Globus pallidus (tissue), 1 donor: ENCODE data around the gene UTP14C.
"Not testable (repeated sequence)": the region's sequence is repeated elsewhere in the genome, so short reads cannot be mapped to it uniquely, and the experiment has no call there.

Experiments used
- DNase-seq: peaks from one replicate; pipeline ENCODE4 v3.0.0-alpha.2; 2015; ENCODE audit warnings: low spot score

The UTP14C gene

DNA sequence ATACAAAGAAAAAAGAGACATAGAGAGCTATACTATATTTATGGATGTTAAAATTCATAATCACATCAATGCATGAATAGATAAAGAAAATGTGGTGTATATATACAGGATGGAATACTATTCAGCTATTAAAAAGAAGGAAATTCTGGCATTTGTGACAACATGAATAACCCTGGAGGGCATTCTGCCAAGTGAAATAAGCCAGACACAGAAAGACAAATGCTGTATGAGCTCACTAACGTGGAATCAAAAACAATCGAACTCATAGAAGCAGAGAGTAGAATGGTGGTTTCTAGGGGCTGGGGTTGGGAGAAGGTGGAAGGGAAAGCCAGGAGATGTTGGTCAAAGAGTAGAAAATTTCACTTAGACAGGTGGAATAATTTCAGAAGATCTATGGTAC, 24.0 kb downstream of the UTP14C start:
- no peak for DNase-seq

DNA sequence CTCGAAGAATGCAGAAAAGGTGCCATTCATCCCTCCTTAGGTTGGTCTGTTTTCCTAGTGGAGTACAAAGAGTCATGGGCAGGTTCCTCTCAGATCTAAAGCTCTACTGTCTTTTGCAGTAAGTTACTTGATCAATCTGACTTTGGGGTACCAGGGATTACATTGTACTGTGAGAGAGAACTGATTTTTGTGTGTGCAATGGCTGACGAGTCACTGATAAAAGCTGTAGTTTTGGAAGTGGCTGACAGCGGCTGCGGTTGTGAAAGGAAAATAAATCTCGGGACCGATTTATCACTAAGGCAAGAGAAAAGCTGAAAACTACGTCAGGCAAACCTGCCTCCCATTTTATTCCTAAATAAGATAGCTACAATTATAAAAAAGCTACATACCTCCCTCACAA, 26.9 kb downstream of the UTP14C start:
- DNase-seq = no peak

DNA sequence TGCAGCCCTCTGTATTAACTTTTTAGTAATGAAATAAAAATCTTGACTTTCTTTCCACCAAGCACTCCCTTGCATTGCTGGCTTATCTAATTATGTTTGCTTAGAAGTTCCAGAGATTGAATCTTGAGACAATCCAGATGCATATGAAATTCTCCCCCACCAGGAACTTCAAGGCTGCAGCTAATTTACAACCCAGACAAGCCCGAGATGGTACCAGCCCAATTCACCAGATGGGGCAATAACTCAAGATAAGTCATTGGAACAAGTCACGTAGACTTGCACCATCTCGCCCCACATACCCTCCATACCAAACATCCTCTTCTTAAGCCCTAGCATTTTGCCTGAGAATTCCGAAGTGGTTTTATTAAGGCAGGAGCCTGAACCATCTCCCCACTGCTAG, 29.0 kb downstream of the UTP14C start:
- DNase-seq = no peak

DNA sequence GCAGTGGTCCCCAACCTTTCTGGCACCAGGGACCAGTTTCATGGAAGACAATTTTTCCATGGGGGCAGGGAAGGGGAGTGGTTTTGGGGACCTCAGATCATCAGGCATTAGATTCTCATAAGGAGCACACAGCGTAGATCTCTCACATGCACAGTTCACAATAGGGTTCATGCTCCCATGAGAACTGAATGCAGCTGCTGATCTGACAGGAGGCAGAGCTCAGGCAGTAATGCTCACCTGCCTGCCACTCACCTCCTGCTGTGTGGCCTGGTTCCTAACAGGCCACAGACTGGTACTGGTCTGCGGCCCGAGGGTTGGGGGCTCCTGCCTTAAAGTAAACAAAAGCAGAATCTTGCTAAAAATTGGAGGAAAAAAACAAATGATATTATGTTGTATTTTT, 36.6 kb downstream of the UTP14C start:
- not testable (repeated sequence) for DNase-seq

DNA sequence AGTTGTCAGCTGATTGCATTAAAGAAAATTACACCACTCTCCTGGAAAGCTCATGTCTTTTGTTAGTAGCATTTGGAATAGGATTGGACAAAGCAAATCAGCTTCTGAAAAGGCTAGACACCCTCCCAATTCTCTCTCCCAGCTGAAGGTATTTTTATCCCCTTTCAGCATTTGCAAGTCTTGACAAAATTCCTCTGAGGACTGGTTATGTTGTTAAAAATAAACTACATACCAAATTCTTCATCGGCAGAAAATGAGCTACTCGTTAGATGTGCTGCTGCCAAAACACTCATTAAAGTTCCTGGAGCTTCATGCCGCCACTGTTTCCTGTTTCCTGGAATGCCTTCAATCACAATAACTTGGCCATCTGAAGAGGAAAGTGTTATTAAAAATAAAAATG, 37.1 kb downstream of the UTP14C start:
- DNase-seq = no peak

DNA sequence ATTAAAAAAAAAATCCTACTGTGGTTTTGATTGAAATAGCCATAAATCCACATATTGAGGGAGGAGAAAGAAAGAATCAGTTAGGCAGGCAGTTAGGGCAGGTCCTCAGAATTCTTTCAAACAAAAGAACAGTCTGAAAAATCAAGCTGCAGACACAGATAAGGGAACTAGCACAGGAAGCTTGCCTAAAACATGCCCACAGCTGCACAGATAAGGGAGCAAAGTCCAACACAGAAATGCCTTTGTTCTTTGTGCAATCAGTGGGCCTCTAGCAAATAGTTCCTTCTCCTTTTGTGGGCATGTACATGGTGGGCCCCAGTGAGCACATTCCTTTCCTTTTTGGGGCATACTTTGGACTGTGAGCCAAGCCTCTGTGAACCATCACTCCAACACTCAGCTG, 42.7 kb downstream of the UTP14C start:
- no peak for DNase-seq

DNA sequence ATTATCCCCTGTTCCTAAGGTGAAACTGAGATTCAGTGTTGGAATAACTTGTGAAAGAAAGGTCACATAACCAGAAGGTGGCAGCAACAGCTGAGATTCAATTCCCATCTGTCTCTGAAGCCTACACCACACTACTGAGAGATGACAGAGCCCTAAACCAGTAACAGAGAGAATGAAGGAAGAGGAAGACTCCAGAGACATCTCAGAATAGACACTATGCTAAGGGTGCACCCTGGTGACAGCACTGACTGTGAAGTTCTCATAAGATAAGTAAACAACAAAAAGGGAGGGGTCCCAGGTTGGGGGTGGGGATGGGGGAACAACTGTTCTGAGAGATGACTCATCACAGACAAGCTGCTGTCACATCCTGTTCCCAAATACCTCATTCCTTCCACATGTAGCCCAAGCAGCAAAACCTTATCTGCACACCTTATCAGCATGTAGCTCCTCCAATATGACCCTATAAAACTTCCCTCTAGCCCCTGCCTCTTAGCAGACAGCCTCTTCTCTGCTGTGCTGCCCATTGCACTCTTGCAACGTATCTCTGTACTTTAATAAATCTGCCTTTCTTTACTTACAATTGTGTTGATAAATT, 46.5 kb downstream of the UTP14C start:
- DNase-seq = no peak
